RWPE2 (cell line): ENCODE results near the gene NRG3.

Experiments used
- ATAC-seq: fragments of 200-7000 bp; cut with Tn5 transposase; 3 replicates; pipeline ENCODE4 v1.9.1; 2021; ENCODE audit warnings: low read depth
- DNase-seq: peaks from one replicate; pipeline ENCODE4 v3.0.0-alpha.2; 2020; ENCODE audit warnings: low spot score
- H3K27ac ChIP-seq: fragments of 450-650 bp; 2 replicates; pipeline ENCODE4 v1.5.1; 2017; ENCODE audit warnings: mild to moderate bottlenecking; ENCODE audit not compliant: poor library complexity, severe bottlenecking
- H3K27me3 ChIP-seq: fragments of 250-450 bp; sonication (Bioruptor Pico); 2 replicates; pipeline ENCODE4 v1.5.1; 2021; ENCODE audit warnings: mild to moderate bottlenecking, moderate library complexity; ENCODE audit not compliant: insufficient read depth, poor library complexity, severe bottlenecking
- H3K36me3 ChIP-seq: fragments of 250-450 bp; sonication (Bioruptor Pico); 2 replicates; pipeline ENCODE4 v1.5.1; 2020; ENCODE audit warnings: low read depth, mild to moderate bottlenecking, moderate library complexity
- H3K4me1 ChIP-seq: fragments of 250-450 bp; sonication (Bioruptor Pico); 2 replicates; pipeline ENCODE4 v1.5.1; 2021; ENCODE audit warnings: mild to moderate bottlenecking, moderate library complexity; ENCODE audit not compliant: insufficient read depth, poor library complexity, severe bottlenecking
- H3K4me3 ChIP-seq: fragments of 250-450 bp; sonication (Bioruptor Pico); 2 replicates; pipeline ENCODE4 v1.5.1; 2021; ENCODE audit warnings: mild to moderate bottlenecking, moderate library complexity; ENCODE audit not compliant: severe bottlenecking
- H3K9me3 ChIP-seq: fragments of 250-450 bp; sonication (Bioruptor Pico); 2 replicates; pipeline ENCODE4 v1.5.1; 2021; ENCODE audit warnings: mild to moderate bottlenecking, moderate library complexity; ENCODE audit not compliant: severe bottlenecking
- TF ChIP-seq, protein P1 (sequence below): fragments of 450-650 bp; IDR thresholded peaks from one replicate; pipeline ENCODE4 v1.5.1; 2017; ENCODE audit warnings: mild to moderate bottlenecking, moderate library complexity; ENCODE audit not compliant: poor library complexity, severe bottlenecking

NRG3 gene

DNA sequence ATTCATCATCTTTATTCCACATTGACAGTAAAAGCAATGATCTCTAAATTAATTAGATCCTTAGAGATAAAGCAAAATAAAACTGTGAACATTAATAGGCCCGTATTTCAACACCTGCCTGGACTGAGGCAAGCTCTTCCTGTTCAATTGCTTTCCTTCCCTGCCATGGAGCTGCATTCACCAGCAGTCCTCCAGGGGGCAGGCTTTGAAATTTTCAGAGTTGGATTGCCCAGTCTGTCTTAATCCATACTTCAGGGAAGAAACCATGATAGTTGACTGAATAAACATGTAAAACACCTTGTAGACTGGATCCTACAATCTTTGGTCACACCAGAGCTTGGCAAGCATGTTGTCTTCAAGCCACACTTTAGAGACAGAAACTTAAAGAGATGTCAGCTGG is 936.6 kb downstream of the NRG3 start:
- TF ChIP-seq, protein P1, sequence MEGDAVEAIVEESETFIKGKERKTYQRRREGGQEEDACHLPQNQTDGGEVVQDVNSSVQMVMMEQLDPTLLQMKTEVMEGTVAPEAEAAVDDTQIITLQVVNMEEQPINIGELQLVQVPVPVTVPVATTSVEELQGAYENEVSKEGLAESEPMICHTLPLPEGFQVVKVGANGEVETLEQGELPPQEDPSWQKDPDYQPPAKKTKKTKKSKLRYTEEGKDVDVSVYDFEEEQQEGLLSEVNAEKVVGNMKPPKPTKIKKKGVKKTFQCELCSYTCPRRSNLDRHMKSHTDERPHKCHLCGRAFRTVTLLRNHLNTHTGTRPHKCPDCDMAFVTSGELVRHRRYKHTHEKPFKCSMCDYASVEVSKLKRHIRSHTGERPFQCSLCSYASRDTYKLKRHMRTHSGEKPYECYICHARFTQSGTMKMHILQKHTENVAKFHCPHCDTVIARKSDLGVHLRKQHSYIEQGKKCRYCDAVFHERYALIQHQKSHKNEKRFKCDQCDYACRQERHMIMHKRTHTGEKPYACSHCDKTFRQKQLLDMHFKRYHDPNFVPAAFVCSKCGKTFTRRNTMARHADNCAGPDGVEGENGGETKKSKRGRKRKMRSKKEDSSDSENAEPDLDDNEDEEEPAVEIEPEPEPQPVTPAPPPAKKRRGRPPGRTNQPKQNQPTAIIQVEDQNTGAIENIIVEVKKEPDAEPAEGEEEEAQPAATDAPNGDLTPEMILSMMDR, result peak; percentile 25
- ATAC-seq, result no peak
- H3K36me3 ChIP-seq, result no peaks in the 10 kb centered on the region
- no peak for DNase-seq
- H3K9me3 ChIP-seq, result no peaks in the 10 kb centered on the region
- peaks cover 8% of the 10 kb centered on the region for H3K4me1 ChIP-seq
- no peaks in the 10 kb centered on the region for H3K27me3 ChIP-seq
- no peak overlapping the region for H3K4me3 ChIP-seq
- H3K27ac ChIP-seq, result no peak overlapping the region

DNA sequence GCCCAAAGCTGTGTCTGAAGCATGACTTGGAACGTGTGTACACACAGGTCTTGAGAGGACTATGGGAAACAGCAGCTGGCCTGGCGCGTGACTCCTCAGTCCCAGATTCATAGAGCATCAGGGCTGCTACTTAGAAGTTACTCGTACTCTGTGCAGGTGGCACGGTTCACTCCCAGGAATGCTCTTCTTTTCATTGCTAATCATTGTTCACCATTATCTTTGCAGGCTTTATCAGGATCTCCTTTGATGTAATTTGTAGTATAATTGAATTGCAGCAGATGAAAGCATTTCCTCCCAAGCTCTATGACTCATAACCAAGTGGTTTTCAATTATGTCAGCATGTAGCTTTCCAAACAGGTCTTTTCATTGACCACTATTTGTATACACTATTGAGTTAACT is 938.9 kb downstream of the NRG3 start:
- Histone ChIP-seq H3K36me3 (no peaks in the 10 kb centered on the region), H3K4me3 (no peak overlapping the region), H3K27me3 (no peaks in the 10 kb centered on the region), H3K4me1 (peaks cover 8% of the 10 kb centered on the region), H3K27ac (no peak overlapping the region), H3K9me3 (no peaks in the 10 kb centered on the region)
- TF ChIP-seq, protein P1, result no peak
- ATAC-seq (peak; percentile 51), DNase-seq (no peak)

DNA sequence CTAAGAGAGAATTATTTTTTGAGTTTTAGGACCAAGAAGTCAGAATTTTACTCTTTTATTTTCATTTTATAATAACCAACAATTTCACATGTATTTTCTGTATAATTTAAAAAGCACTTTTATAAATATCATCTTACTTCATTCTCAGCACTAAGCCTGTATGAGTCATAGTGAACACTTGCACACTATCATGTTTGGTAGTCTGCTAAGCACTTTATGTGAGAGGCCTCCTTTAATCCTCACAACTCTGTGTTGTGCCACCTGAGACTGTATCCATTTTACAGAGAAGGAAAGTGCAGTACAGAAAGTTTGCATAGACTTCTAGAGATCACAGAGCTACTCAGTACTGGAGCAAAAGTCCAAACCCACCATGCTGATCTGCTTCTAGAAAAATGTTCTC is 939.6 kb downstream of the NRG3 start:
- TF ChIP-seq, protein P1, result no peak
- H3K36me3 ChIP-seq, result no peaks in the 10 kb centered on the region
- DNase-seq (no peak), ATAC-seq (peak; percentile 54; the same call in 2 of the 3 replicates)
- no peak overlapping the region for H3K27ac ChIP-seq
- no peaks in the 10 kb centered on the region for H3K27me3 ChIP-seq
- H3K4me1 ChIP-seq, result peaks cover 8% of the 10 kb centered on the region
- H3K4me3 ChIP-seq, result no peak overlapping the region
- no peaks in the 10 kb centered on the region for H3K9me3 ChIP-seq

DNA sequence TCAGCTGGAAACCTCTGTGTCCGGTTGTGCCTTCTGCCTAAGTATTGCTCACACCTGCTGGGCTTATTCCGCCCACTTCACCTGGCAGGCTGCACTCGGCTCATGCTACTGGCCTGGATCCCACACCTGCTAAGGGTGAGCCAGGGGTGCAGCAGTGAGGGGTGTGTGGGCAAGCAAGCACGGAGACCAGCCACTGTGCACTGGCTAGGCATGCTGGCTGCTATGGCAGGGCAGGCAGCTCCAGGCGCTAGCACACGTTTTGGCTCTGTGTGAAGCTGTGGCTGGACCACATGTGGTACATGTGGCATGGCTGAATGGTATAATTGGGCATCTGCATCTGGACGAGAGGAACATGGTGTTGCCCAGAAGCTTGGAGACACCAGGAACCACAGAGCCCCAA is 940.7 kb downstream of the NRG3 start:
- Histone ChIP-seq H3K4me1 (peaks cover 8% of the 10 kb centered on the region), H3K4me3 (no peak overlapping the region), H3K27ac (no peak overlapping the region), H3K27me3 (no peaks in the 10 kb centered on the region), H3K36me3 (no peaks in the 10 kb centered on the region), H3K9me3 (no peaks in the 10 kb centered on the region)
- ATAC-seq (no peak), DNase-seq (no peak)
- TF ChIP-seq, protein P1, result no peak

DNA sequence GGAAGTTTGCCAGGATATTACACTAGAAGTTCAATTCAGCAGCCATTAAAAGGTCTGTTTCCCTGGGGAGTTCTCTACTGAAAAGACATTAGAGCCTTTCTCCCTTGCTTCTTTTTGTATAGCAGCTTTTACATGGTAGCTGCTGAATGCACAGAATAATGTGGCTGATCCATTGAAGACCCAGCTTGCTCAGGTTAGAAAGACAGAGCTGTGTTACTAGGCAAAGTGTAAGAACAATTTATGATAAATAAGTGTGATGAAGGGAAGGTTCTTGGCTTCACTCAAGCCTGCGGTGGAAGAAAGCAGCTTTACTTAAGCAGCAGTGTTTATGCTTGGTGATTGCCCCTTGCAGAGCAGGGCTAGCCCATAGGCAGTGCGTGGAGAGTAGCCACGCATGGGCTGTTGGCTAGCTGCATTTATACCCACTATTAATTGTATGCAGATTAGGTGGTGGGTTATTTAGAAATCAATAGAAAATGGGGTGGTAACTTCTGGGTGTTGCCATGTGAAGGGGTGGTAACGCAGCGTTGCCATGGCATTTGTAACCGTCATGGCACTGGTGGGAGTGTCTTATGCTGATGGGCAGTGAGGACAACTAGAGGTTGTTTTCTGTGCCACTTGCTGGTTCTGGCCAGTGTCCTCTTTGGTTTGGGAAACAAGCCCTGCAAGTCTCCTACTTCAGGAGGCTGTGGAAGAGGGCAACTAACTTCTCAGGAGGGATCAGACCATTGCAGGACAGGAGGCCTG is 942.9 kb downstream of the NRG3 start:
- ATAC-seq (no peak), DNase-seq (no peak)
- H3K27me3 ChIP-seq, result no peaks in the 10 kb centered on the region
- no peak overlapping the region for H3K27ac ChIP-seq
- H3K4me3 ChIP-seq, result no peak overlapping the region
- TF ChIP-seq, protein P1, result no peak
- no peaks in the 10 kb centered on the region for H3K36me3 ChIP-seq
- peaks cover 3% of the 10 kb centered on the region for H3K9me3 ChIP-seq
- H3K4me1 ChIP-seq, result peaks cover 8% of the 10 kb centered on the region
